ACHN (cell line): Measurements from ENCODE around the gene RELB.
A peak's percentile ranks its signal among the peaks of the same experiment; 100 is the strongest.

Experiments used
- DNase-seq: peaks from one replicate; pipeline ENCODE4 v3.0.0-alpha.2; 2015
- in situ Hi-C: cut with HindIII; loops from 2 replicates; pipeline ENCODE4 v1.10.0; 2017; ENCODE audit warnings: low sequenced_read_pairs, low pct_ligation_motif_present, low pct_unique_long_range_greater_than_20kb

Gene RELB

DNA sequence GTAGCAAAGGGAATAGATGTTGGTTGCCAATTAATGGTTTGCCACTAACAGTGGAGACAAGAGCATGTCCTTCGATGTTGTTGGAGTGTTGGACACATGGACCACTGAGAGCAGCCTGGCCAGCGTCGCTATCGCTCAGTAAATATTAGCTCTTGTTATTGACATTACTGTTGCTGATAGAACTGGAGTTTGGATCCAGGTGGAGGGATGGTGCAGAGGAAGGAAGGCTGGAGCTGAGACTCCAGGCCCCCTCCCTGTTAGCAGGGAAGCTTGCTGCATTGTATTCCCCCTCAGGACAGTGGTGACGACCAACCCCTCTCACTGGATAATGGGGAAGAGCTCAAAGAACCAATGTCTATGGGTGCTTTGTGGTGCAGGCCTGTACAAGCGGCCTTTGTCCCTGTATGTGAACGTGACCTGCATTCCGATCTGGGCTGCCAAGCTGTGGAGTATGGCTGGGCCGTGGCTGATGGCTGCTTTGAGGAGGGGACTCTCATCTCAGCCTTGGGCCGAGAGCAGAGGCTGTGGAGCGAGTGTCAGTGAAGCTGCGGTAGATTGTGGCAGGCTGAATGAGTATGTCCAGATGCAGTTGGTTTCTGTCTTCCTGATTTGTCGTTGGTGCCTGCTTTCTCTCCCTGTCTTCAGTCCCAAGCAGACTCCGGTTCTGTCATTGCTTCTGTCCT is 44.5 kb downstream of the RELB start:
- in situ Hi-C loops: no loop called here
- no peak for DNase-seq

DNA sequence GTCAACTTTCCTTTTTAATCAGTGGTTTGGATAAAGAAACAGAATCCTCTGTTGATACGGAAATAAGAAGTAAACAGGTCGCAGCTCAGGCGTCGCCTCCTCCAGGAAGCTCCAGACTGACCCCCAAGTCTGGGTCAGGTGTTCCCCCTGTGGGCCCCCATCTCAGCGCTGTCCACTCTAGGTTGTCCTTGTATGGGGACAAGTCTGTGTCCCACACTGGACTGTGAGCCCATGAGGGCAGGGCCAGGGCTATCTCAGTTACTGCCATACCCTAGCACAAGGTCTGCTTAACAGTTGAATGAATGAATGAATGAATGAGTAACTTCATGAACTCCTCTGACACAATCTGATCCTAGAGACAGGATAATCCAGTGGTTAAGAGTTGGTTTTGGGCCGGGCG is 45.1 kb downstream of the RELB start:
- DNase-seq: no peak
- in situ Hi-C loops: no loop called here

DNA sequence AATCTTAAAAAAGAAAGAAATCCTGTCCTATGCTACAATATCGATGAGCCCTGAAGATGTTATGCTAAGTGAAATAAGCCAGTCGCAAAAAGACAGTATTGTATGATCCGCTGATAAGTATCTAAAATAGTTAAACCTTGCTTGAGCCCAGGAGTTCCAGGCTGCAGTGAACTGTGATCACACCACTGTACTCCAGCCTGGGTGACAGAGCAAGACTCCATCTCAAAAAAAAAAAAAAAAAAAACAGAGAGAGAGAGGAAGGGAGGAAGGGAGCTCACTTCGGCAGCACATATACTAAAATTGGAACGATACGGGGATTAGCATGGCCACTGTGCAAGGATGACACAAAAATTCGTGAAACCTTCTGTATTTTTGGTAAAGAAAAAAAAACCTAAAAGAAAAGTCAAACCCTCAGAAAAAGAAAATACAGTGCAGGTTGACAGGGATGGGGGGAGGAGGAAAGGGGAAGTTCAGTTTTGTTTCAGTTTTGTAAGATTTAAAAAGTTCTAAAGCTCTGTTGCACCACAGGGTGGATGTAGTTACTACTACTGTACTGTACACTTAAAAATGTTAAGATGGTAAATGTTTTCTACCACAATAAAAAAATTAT is 46.0 kb downstream of the RELB start:
- in situ Hi-C loops: no loop called here
- DNase-seq: no peak

DNA sequence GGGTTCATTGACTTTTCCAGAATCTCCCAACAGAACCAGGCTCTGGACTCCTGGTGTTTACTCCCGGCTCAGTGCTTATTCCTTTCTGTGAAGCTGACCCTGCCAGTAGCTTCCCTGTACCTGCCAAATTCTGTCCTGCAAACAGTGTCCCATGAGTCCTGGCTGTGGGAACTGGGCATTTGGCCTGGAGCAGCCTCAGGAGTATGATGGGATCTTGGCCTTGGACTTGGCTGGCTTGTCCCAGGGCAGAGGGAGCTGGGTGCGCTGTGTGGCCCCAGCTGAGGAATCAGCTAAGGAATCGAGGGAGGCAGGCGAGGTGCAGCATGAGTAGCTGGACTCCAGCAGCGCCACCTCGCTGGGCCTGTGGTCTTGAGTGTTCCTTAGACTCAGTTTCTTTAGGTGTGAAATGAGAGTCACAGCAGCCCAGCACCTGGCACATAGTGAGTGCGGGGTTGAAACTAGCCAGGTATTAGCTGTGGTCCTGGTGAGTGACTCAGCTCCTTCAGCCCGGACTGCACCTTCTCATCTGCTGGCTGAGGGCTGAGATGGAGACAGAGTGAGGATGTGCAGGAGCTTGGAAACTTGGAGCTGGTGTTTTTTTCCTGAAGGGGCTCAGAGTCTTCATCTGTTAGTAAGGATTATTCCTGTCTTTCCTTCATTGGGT is 47.9 kb downstream of the RELB start:
- DNase-seq: no peak
- in situ Hi-C loops: no loop called here

DNA sequence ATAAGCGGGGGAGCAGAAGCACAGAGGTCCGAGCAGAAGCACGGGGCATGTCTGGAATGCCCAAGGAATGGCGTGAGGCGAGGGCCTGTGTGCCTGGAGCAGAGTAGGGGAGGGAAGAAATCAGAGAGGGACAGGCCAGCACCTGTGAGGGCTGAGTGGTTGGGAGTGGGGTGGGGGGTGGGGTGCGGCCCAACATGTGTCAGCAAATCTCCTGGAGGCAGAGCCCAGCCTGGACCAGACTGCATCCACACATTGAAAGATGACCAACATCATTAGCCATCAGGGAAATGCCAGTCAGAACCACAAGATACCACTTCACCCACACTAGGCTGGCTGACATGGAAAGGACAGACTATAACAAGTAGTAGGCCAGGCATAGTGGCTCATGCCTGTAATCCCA is 48.8 kb downstream of the RELB start:
- DNase-seq: no peak
- in situ Hi-C loops: no loop called here

DNA sequence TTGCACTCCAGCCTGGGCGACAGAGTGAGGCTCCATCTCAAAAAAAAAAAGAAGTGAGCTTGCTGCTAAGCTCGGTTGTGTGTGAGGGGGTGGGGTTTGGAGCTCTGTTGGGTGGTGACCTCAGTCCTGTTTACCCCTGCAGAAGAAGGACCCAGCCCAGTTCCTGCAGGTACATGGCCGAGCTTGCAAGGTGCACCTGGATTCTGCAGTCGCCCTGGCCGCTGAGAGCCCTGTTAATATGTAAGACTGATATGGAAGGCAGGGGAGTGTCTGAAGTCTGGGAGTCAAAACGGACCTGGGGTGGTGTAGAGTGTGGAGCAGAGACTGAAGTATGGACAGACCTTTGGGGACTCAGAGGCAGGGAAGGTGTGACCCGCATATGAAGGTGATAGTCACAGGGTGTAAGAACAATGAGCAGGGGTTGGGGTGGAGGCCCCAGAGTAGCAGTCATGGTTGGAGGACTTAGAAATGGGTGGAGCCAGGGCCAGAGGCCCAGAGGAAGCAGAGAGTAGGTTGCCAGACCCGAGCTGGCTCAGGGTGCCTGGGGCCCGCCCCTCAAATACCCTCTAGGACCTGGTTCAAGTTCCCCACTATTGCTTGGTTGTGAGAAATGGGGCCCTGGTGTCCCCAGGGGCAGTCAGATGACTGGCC is 50.8 kb downstream of the RELB start:
- no peak for DNase-seq
- in situ Hi-C loops: no loop called here

DNA sequence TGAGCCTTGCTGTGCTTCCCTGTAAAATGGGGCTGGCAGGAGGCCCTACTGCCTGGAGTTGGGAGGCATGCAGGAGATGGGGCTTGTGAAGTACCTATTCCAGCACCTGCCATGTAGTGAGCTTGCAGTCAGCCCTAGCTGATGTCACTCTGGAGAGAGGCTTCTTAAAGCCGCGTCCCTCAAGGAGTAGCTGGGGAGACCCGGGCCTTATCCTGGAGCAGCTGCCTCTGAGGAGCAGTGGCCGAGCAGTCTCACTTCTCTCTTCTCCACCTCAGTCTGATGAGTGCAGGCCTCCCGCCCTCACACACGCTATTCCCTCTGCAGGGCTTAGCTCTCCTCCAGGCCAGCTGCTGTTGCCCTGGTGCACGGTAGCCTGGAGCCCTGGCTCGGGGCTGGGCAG is 55.6 kb downstream of the RELB start:
- in situ Hi-C loops: no loop called here
- no peak for DNase-seq

DNA sequence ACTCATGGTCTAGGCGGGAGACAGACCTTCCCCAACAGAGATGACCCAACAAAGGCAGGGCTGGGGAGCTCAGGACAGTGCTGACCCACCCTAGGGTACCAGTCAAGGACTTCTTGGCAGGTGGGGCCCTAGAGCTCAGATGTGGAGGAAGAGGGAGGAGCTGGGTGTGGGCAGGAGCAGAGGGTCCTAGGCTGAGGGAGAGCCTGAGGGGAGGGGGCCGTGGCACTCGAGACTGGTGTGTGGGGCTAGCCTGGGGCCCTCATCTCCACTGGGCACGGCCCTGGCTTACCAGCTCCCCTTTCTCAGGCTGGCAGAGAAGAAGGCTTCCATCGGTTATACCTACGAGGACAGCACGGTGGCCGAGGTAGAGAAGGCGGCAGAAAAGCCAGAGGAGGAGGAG is 56.2 kb downstream of the RELB start:
- in situ Hi-C loops: no loop called here

DNA sequence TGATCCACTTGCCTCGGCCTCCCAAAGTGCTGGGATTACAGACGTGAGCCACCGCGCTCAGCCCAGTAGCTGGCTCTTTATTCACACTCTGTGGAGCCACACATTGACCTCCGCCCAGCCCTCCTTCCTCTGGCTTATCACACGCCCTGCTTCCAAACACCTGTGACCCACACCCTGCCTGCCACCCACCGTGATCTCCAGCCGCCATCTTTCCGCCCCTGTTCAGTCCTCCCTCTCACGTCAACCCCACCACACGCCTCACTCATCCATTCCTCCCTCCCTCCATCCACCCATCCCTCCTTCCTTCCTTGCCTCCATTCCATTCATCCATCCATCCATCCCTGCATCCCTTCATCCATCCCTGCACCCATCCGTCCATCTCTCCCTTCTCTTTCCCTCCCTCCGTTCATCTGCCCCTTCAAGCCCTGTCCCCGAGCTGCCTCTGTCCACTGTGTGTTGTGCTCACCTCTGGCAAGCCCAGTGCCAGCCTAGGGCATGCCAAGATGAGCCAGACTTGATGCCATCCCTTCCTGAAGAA is 57.4 kb downstream of the RELB start:
- no peak for DNase-seq
- in situ Hi-C loops: no loop called here

More for the DNA sequence above, 56.2 kb downstream of the RELB start:
- DNase-seq: no peak

DNA sequence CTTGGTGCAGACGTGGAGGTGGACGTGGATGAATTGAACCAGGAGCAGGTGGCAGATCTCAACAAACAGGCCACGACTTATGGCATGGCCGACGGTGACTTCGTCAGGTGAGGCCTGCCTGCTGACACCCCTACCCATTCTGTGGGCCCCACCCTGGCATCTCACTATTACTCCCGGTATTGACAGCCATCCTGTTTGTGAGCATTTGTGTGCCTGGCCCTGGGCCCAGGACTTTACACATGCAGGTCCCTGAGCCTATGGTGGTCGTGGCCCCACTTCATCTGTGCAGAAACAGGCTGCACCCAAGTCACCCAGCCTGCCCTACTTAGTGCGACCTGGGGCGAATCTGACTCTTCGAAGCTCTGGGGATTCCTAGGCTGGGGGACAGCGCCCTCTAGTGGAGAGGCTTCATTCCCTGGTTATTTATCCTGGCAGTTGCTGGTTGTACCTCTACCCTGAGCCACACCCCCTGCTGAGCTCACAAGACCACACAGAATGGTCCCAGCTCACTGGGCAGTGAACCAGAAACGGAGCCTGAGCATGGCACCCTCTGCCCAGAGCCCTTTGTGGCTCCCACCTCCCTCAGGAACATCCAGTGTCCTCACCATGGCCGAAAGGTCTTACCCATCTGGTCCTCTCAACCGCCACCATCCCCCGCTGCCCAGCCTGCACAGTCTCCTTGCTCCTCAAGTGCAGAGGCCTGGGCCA is 58.1 kb downstream of the RELB start:
- in situ Hi-C loops: no loop called here
- peak; percentile 63 for DNase-seq

DNA sequence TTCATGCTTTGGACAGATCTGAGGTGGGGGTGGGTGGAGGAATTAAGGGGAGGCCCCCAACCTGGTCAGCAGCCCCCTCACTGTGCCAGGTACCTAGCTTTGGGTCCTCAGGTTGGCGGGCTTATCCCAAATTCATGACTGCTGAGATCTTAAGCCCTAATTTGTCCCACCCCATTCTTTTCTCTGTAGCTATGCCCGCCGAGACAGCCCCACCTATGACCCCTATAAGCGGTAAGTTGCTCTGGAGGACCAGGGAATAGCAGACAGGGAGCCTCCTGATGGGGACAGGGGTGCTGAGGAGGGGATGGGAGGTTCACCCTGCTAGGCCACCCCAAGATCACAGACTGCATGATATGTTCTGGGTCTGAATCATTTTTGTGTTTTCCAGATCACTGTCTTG is 60.7 kb downstream of the RELB start:
- in situ Hi-C loops: no loop called here
- no peak for DNase-seq

DNA sequence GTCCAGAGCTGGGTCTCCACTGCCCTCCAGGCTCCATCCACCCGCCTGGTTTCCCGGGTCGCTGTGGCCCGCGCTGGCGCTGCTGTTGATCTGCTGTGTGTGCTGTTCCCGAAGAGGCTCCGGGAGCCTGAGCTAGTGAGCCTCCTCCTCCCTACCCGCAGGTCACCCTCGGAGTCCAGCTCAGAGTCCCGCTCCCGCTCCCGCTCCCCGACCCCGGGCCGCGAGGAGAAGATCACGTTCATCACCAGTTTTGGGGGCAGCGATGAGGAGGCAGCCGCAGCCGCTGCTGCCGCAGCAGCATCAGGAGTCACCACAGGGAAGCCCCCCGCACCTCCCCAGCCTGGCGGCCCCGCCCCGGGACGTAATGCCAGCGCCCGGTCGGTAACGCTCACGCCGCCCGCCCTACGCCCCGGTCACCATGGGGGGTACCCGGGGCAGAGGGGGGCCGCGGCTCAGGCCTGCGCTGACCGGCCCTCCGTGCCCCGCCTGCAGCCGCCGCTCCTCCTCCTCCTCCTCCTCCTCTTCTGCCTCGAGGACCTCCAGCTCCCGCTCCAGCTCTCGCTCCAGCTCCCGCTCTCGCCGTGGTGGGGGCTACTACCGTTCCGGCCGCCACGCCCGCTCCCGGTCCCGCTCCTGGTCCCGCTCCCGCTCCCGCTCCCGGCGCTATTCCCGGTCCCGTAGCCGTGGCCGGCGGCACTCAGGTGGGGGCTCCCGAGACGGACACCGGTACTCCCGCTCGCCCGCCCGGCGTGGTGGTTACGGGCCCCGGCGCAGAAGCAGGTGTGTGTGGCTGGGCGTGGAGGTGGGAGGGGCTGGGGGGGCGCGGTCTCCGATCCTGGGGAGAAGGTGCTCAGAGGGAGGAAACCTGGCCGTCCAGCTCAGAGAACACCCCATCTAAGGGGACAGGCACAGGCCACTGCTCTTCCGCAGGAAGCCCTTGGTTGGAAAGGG is 62.9 kb downstream of the RELB start:
- in situ Hi-C loops: no loop called here

DNA sequence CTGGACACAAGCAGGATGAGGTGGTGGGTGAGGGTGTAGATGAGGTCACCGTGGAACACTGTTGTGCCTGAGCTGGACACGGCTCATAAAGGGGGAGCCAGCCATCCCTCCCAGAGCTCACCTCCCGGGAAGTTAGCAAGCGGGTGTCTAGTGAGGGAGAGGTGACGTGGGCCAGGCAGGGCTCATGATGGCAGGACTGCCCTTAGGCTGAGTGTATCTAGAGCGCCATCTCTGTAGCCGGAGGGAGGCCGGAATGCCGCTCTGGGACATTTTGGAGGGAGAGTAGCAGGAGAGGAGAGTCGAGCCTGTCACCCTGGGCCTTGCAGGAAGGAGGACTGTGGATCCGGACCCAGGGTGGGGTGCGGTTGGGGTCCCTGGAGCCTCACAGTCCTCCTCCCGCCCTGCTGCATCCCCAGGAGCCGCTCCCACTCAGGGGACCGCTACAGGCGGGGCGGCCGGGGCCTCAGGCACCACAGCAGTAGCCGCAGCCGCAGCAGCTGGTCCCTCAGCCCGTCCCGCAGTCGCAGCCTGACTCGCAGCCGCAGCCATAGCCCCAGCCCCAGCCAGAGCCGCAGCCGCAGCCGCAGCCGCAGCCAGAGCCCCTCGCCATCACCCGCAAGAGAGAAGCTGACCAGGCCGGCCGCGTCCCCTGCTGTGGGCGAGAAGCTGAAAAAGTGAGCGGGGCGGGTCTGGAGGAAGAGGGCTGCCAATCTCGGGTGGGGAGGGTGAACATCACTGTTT is 65.8 kb downstream of the RELB start:
- DNase-seq: no peak
- in situ Hi-C loops: no loop called here

More for the DNA sequence above, 62.9 kb downstream of the RELB start:
- no peak for DNase-seq

DNA sequence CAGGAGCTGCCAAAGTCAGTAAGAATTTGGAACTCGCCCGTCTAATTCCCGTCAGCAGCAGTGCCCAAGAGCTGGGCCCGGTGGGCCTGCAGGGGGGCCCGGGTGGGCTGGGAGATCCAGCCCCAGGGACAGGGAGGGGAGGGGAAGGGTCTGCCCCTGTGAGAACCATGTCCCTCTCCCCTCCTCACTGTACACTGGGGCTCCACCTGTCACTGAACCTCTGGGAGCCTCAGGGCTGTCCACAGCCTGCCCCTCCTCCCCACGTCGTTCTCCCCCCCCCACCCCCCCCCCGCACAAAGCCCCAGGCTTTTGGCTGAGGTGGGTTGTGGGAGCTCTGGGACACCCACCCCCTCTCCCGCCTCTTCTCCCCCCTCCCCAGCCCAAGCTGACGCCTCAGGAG is 66.8 kb downstream of the RELB start:
- DNase-seq: no peak
- in situ Hi-C loops: no loop called here

DNA sequence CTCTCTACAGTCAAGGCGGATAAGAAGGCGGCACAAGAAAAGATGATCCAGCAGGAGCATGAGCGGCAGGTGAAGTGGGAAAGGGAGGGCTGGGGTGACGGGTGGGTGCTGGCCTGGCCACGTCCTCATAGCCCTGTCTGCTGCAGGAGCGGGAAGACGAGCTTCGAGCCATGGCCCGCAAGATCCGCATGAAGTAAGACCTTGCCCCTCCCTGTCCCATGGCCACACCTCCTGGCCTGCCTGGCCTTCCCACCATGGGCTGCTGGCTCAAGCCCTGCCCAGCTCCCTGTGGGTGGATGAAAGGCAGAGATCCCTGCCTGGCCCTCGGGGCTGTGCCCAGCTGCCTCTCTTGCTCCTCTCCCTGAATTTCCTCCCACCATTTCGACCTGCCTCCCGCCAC is 67.8 kb downstream of the RELB start:
- in situ Hi-C loops: no loop called here
- DNase-seq: peak; percentile 11

DNA sequence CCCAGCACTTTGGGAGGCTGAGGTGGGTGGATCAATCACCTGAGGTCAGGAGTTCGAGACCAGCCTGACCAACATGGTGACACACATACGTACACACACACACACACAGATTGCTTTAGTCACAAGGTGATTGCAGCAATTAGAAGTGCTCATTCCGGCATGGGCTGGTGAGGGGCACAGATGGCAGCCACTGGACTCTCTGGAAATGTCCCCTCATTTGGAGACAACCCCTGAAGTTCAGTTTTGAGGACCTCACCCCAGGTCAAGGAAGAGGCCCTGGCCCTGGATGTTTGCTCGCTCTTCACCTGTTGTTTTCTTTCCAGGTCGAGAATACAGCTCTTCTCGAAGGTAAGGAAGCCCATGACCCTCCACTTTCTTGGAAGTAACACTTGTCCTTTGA is 69.0 kb downstream of the RELB start:
- no peak for DNase-seq
- in situ Hi-C loops: no loop called here

DNA sequence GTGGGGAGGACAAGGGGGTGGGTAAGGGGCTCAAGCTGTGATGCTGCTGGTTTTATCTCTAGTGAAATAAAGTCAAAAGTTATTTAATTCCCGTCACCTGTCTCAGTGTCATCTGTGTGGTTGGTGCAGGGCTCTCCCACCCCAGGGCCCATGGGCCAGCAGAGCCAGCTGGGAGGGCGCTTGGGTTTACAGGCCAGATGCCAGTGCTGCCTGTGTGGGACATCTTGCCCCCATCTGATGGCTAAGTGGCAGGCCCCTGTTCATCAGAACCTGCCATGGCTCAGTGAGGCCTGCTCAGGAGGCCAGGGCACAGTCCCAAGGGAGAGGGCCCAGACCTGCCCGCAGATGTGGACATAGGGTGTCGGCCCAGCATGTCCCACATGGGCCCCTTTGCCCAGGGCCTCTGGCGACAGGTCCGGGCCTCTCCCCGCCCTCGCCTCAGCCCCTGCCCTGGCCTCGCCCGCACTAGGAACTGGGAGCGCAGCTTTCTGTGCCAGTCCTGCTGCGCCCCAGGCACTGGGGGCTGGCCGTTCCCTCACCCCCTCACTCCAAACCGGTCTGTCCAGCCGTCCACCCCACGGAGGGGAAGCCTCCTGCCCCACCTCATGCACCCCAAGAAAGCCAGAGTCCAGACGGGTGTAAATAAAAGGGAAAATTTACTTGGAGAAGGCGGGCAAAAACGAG is 69.7 kb downstream of the RELB start:
- in situ Hi-C loops: no loop called here
- no peak for DNase-seq
